Hepatocyte (in vitro differentiated cells): ENCODE data around the gene MVD. TPM values are rescaled to one million over a fixed set of nuclear protein-coding genes. Genes with fewer than 3 reads are reported as not detected.
A peak's percentile ranks its signal among the peaks of the same experiment; 100 is the strongest.

Experiments
- DNase-seq: peaks from one replicate; pipeline ENCODE4 v3.0.0-alpha.2; 2016; ENCODE audit warnings: low spot score
- H2AFZ ChIP-seq: fragments of 200-600 bp; sonication (generic); 2 replicates; pipeline ENCODE4 v1.6.0; 2016; ENCODE audit warnings: antibody characterized with exemption, mild to moderate bottlenecking
- H3K27ac ChIP-seq: fragments of 200-600 bp; sonication (generic); 2 replicates; pipeline ENCODE4 v1.5.1; 2016; ENCODE audit warnings: mild to moderate bottlenecking
- H3K27me3 ChIP-seq: fragments of 200-600 bp; sonication (generic); 2 replicates; pipeline ENCODE4 v1.6.1; 2016
- H3K36me3 ChIP-seq: fragments of 200-600 bp; sonication (generic); replicated peaks from 2 replicates; pipeline ENCODE4 v1.5.1; 2016; ENCODE audit warnings: low read depth; ENCODE audit not compliant: insufficient read depth
- H3K4me1 ChIP-seq: fragments of 200-600 bp; sonication (generic); 2 replicates; pipeline ENCODE4 v1.5.1; 2016; ENCODE audit warnings: mild to moderate bottlenecking, moderate library complexity; ENCODE audit not compliant: insufficient read depth
- H3K4me2 ChIP-seq: fragments of 200-600 bp; sonication (generic); 2 replicates; pipeline ENCODE4 v1.6.0; 2016
- H3K4me3 ChIP-seq: fragments of 200-600 bp; sonication (generic); 2 replicates; pipeline ENCODE4 v1.5.1; 2016; ENCODE audit warnings: mild to moderate bottlenecking
- H3K79me2 ChIP-seq: fragments of 200-600 bp; sonication (generic); 2 replicates; pipeline ENCODE4 v1.6.0; 2017; ENCODE audit warnings: mild to moderate bottlenecking
- H3K9me2 ChIP-seq: fragments of 200-600 bp; sonication (generic); replicated peaks from 2 replicates; pipeline ENCODE4 v1.6.0; 2017; ENCODE audit warnings: mild to moderate bottlenecking; ENCODE audit not compliant: insufficient read depth
- H3K9me3 ChIP-seq: fragments of 200-600 bp; sonication (generic); 2 replicates; pipeline ENCODE4 v1.5.1; 2016; ENCODE audit warnings: low read depth, mild to moderate bottlenecking
- H4K20me1 ChIP-seq: fragments of 200-600 bp; sonication (generic); 2 replicates; pipeline ENCODE4 v1.6.0; 2016; ENCODE audit warnings: mild to moderate bottlenecking; ENCODE audit not compliant: insufficient read depth, poor library complexity, severe bottlenecking
- EZH2 ChIP-seq: fragments of 200-600 bp; sonication (generic); IDR thresholded peaks from 2 replicates; pipeline ENCODE4 v1.6.1; 2016; ENCODE audit warnings: antibody characterized with exemption, mild to moderate bottlenecking, borderline replicate concordance
- EZH2phosphoT487 ChIP-seq: fragments of 200-600 bp; sonication (generic); IDR thresholded peaks from one replicate; pipeline ENCODE4 v1.6.1; 2018; ENCODE audit warnings: antibody characterized with exemption, mild to moderate bottlenecking, low read depth, moderate library complexity; ENCODE audit not compliant: unreplicated experiment, severe bottlenecking
- WGBS: methylation state at CpG from one replicate; pipeline ENCODE4 v1.1.6; 2016; ENCODE audit warnings: low lambda C conversion rate; ENCODE audit errors: missing lambda C conversion rate; 5-methylcytosine and 5-hydroxymethylcytosine counted together
- polyA plus RNA-seq: library from polyadenylated mRNA; unstranded; fragments of >200 nt; fragmentation: Nextera tagmentation; extraction: Ambion mirVana; gene quantifications from 2 replicates; pipeline ENCODE4 v1.2.1, GENCODE V29; 2016
- total RNA-seq: library from RNA; depleted of rRNA; stranded (reverse); fragments of >200 nt; gene quantifications from 2 replicates; pipeline ENCODE4 v1.2.3, GENCODE V29; 2014
- TF ChIP-seq, protein P1 (sequence below): fragments of 200-600 bp; sonication (generic); IDR thresholded peaks from 2 replicates; pipeline ENCODE4 v1.5.1; 2016; ENCODE audit warnings: antibody characterized with exemption, mild to moderate bottlenecking; ENCODE audit not compliant: poor library complexity

MVD gene
- total and polyA plus RNA-seq, 2 experiments from 2014 or later, result 71.9 to 152 TPM

- no peaks in the 10 kb centered on the region for H3K9me2 ChIP-seq
- H3K79me2 ChIP-seq, result peaks cover 15% of the 10 kb centered on the region
- H3K9me3 ChIP-seq, result no peaks in the 10 kb centered on the region
- peak overlapping the region; percentile 82 for H3K4me3 ChIP-seq
- peak; percentile 56 for DNase-seq
- 13% methylated on average over 21 of the region's 37 CpGs for WGBS
- peak overlapping the region; percentile 99 for H3K4me2 ChIP-seq
- H4K20me1 ChIP-seq, result peaks cover 6% of the 10 kb centered on the region
- H2AFZ ChIP-seq, result peak overlapping the region; percentile 37
- no peaks in the 10 kb centered on the region for H3K27me3 ChIP-seq
- H3K4me1 ChIP-seq, result peaks cover 15% of the 10 kb centered on the region
- TF ChIP-seq EZH2, result no peak
- H3K36me3 ChIP-seq, result no peaks in the 10 kb centered on the region
- peak overlapping the region; percentile 91 for H3K27ac ChIP-seq
Observed at GRCh38 chr16:88649924-88650748, 12.8 kb downstream of the MVD start.

DNA sequence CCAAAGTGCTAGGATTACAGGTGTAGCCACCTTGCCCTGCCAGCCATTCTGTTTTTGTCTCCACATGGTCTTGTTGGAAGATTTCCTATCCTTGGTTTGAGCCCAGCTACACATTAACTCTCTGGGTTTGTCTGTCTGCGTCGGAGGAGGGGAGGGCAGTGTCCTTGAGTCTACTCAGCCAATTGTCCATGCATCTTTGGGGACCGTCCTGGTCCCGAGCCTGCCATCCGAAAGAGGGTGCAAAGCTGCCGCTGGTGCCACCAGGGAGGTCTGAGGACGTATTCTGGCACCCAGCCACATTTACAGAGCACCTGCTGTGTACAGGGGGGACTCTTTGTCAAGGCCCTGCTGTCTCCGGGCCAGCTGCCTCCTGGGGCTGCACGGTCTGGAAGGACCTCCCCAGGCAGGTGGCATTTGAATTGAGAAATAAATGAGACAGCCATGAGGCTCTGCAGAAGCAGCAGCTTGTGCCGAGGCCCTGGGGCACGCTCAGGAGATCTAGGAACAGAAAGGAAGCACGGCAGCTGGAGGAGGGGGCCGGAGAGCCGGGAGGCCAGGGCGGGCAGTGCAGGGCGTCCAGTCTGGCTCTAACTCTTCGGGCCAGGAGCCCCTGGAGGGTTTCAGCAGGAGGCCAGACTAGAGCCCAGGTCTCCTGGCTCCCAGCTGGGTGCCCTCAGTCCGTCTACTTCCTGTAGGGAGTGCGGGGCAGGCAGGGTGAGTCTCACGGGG, 13.5 kb downstream of the MVD start:
- H3K4me1 ChIP-seq, result peaks cover 15% of the 10 kb centered on the region
- peaks cover 6% of the 10 kb centered on the region for H4K20me1 ChIP-seq
- no peak overlapping the region for H2AFZ ChIP-seq
- peak overlapping the region; percentile 99 for H3K4me2 ChIP-seq
- TF ChIP-seq EZH2phosphoT487 (no peak), EZH2 (no peak)
- TF ChIP-seq, protein P1, sequence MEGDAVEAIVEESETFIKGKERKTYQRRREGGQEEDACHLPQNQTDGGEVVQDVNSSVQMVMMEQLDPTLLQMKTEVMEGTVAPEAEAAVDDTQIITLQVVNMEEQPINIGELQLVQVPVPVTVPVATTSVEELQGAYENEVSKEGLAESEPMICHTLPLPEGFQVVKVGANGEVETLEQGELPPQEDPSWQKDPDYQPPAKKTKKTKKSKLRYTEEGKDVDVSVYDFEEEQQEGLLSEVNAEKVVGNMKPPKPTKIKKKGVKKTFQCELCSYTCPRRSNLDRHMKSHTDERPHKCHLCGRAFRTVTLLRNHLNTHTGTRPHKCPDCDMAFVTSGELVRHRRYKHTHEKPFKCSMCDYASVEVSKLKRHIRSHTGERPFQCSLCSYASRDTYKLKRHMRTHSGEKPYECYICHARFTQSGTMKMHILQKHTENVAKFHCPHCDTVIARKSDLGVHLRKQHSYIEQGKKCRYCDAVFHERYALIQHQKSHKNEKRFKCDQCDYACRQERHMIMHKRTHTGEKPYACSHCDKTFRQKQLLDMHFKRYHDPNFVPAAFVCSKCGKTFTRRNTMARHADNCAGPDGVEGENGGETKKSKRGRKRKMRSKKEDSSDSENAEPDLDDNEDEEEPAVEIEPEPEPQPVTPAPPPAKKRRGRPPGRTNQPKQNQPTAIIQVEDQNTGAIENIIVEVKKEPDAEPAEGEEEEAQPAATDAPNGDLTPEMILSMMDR, result no peak
- H3K4me3 ChIP-seq, result peak overlapping the region; percentile 82
- no peak overlapping the region for H3K27ac ChIP-seq
- 82% methylated on average over 17 of the region's 20 CpGs for WGBS
- no peaks in the 10 kb centered on the region for H3K9me3 ChIP-seq
- DNase-seq, result no peak
- H3K27me3 ChIP-seq, result no peaks in the 10 kb centered on the region
- H3K36me3 ChIP-seq, result no peaks in the 10 kb centered on the region
- peaks cover 15% of the 10 kb centered on the region for H3K79me2 ChIP-seq
- H3K9me2 ChIP-seq, result no peaks in the 10 kb centered on the region

GRCh38 chr16:88647178-88648070, 15.5 kb downstream of the MVD start:
- DNase-seq, result no peak
- Histone ChIP-seq H3K4me3 (no peak overlapping the region), H3K27me3 (no peaks in the 10 kb centered on the region), H3K79me2 (peaks cover 15% of the 10 kb centered on the region), H3K4me2 (no peak overlapping the region), H3K36me3 (no peaks in the 10 kb centered on the region), H3K4me1 (peaks cover 15% of the 10 kb centered on the region), H3K27ac (no peak overlapping the region), H3K9me3 (no peaks in the 10 kb centered on the region), H4K20me1 (peaks cover 6% of the 10 kb centered on the region), H3K9me2 (no peaks in the 10 kb centered on the region), H2AFZ (no peak overlapping the region)
- 97% methylated on average over 16 of the region's 22 CpGs for WGBS
- TF ChIP-seq EZH2, result no peak
- TF ChIP-seq EZH2phosphoT487, result no peak
- TF ChIP-seq, protein P1, result no peak
